ENCODE data around the gene CMC1.
"Not testable (repeated sequence)": the region's sequence is repeated elsewhere in the genome, so short reads cannot be mapped to it uniquely, and the experiment has no call there.

The CMC1 gene

GRCh38 chr3:28267984-28268849 lies 26.8 kb downstream of the CMC1 start:
- TF ChIP-seq CTCF (IDR thresholded peaks at IDR 0.05; ENCODE audit: borderline replicate concordance, insufficient read depth, low read depth, low read length) = no peak

GRCh38 chr3:28268989-28269388 lies 27.6 kb downstream of the CMC1 start:
- TF ChIP-seq CTCF (IDR thresholded peaks at IDR 0.05; ENCODE audit: borderline replicate concordance, insufficient read depth, low read depth, low read length) = no peak

More at GRCh38 chr3:28267984-28268849, 26.8 kb downstream of the CMC1 start:
- H3K4me3 ChIP-seq (ENCODE audit: low read depth, low read length) = no peak overlapping the region

GRCh38 chr3:28269884-28270283 lies 28.5 kb downstream of the CMC1 start:
- H3K4me3 ChIP-seq (ENCODE audit: low read depth, low read length) = not testable (repeated sequence)

More at GRCh38 chr3:28268989-28269388, 27.6 kb downstream of the CMC1 start:
- H3K4me3 ChIP-seq (ENCODE audit: low read depth, low read length) = no peak overlapping the region

GRCh38 chr3:28273837-28274236 lies 32.4 kb downstream of the CMC1 start:
- TF ChIP-seq CTCF (IDR thresholded peaks at IDR 0.05; ENCODE audit: borderline replicate concordance, insufficient read depth, low read depth, low read length) = no peak
- no peak overlapping the region for H3K4me3 ChIP-seq (ENCODE audit: low read depth, low read length)

GRCh38 chr3:28278918-28279317 lies 37.5 kb downstream of the CMC1 start:
- H3K4me3 ChIP-seq (ENCODE audit: low read depth, low read length) = no peak overlapping the region
- TF ChIP-seq CTCF (IDR thresholded peaks at IDR 0.05; ENCODE audit: borderline replicate concordance, insufficient read depth, low read depth, low read length) = no peak

- H3K4me3 ChIP-seq (ENCODE audit: low read depth, low read length) = no peak overlapping the region
- no peak for TF ChIP-seq CTCF (IDR thresholded peaks at IDR 0.05; ENCODE audit: borderline replicate concordance, insufficient read depth, low read depth, low read length)
These were observed 38.4 kb downstream of the CMC1 start for GRCh38 chr3:28279770-28280169.

- no peak overlapping the region for H3K4me3 ChIP-seq (ENCODE audit: low read depth, low read length)
- no peak for TF ChIP-seq CTCF (IDR thresholded peaks at IDR 0.05; ENCODE audit: borderline replicate concordance, insufficient read depth, low read depth, low read length)
These were observed 39.4 kb downstream of the CMC1 start for GRCh38 chr3:28280781-28281180.

Data from GM12875 (cell line).